Measurements from ENCODE around the gene CCDC158. TPM values are rescaled to one million over a fixed set of nuclear protein-coding genes. Genes with fewer than 3 reads are reported as not detected.

CCDC158 gene
- total and polyA plus RNA-seq, 2 experiments from 2014 or later, result 0.21 to 0.27 TPM

- TF ChIP-seq ZNF462 (CRISPR knock-in tag; IDR thresholded peaks at IDR 0.05), result no peak
These were observed 119.2 kb downstream of the CCDC158 start (continued) for GRCh38 chr4:76301775-76302162.

- peaks cover 5% of the 10 kb centered on the region; the same call in 1 of the 2 replicates for H3K4me1 ChIP-seq (ENCODE audit: insufficient read depth)
- peaks cover 15% of the 10 kb centered on the region for H3K9me3 Mint-ChIP-seq
- peaks cover 6% of the 10 kb centered on the region; the same call in 1 of the 2 replicates for H4K20me1 ChIP-seq (replicated peaks; ENCODE audit: insufficient read depth)
- H3K4me3 Mint-ChIP-seq, result no peak overlapping the region
- no peaks in the 10 kb centered on the region for H3K36me3 ChIP-seq (ENCODE audit: insufficient read depth)
- H3K27me3 Mint-ChIP-seq (ENCODE audit: insufficient read depth, low read depth, poor library complexity), result peaks cover 12% of the 10 kb centered on the region
- no peak overlapping the region for H3K27ac Mint-ChIP-seq
- H3K27me3 ChIP-seq (ENCODE audit: insufficient read depth), result peaks cover 22% of the 10 kb centered on the region
- H3K36me3 Mint-ChIP-seq (ENCODE audit: low read depth), result 0 out of 3 replicates have a peak, but pooled peaks cover 4% of the 10 kb centered on the region
- H3K4me3 ChIP-seq, result no peak overlapping the region
- no peak overlapping the region for H2AFZ ChIP-seq
- 0 out of 2 replicates have a peak, but pooled peaks cover 4% of the 10 kb centered on the region for H3K9me2 ChIP-seq (ENCODE audit: insufficient read depth)
- no peak for ATAC-seq
- no peaks in the 10 kb centered on the region for H3F3A ChIP-seq (replicated peaks; ENCODE audit: low read depth)
- H3K27ac ChIP-seq (ENCODE audit: low read depth), result no peak overlapping the region
- no peak for DNase-seq (ENCODE audit: low spot score)
- H3K4me2 ChIP-seq, result no peak overlapping the region
- no peaks in the 10 kb centered on the region for H3K79me2 ChIP-seq (replicated peaks; ENCODE audit: insufficient read depth)
- H3K4me1 Mint-ChIP-seq, result peaks cover 3% of the 10 kb centered on the region; the same call in 2 of the 3 replicates
- TF ChIP-seq ZNF462 (CRISPR knock-in tag; IDR thresholded peaks at IDR 0.05), result no peak
- TF ChIP-seq NANOG (IDR thresholded peaks at IDR 0.05; ENCODE audit: borderline replicate concordance), result no peak
- no peak for TF ChIP-seq ZNF331 (CRISPR knock-in tag; IDR thresholded peaks at IDR 0.05; ENCODE audit: low read depth)
- TF ChIP-seq ZNF114 (CRISPR knock-in tag; IDR thresholded peaks at IDR 0.05), result no peak
- no peak for TF ChIP-seq ETS1 (IDR thresholded peaks at IDR 0.05)
These were observed 119.7 kb downstream of the CCDC158 start for GRCh38 chr4:76301068-76301774.
